GM21367 (cell line): ENCODE data around the gene GCDH.
A peak's percentile ranks its signal among the peaks of the same experiment; 100 is the strongest.

ENCODE experiments used
- ATAC-seq: cut with Tn5 transposase; IDR thresholded peaks from one replicate; pipeline ENCODE4 v1.9.1; 2021; ENCODE audit not compliant: unreplicated experiment

Gene GCDH

DNA sequence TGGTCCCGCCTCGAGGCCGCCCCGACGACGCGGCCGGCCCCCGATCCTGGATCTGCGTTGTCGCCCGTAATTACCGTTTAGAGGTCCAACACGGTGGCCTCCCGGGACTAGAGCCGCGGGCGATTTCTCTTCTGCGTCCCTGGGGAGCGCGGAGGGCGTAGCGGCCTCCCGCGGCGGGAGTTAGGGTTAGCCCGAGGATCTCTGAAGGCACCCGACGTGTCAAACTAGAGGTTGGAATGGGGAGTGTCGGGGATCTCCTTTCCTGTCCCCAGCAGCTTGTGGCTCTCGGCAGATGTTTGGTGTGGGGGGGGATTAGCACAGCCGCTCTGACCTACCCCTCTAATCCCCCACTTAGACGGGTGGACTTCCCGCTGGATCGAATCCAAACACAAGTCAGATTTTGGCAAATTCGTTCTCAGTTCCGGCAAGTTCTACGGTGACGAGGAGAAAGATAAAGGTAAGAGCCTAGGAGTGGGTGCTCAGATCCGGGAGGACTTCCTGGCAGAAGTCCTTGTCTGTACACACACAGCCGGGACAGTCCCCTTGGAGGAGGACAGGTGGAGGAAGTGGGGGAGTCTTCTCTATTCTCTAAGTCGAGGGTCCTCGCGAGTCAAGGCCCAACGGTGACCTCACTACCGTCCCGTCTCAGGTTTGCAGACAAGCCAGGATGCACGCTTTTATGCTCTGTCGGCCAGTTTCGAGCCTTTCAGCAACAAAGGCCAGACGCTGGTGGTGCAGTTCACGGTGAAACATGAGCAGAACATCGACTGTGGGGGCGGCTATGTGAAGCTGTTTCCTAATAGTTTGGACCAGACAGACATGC, 48.0 kb downstream of the GCDH start:
- ATAC-seq = peak; percentile 2

DNA sequence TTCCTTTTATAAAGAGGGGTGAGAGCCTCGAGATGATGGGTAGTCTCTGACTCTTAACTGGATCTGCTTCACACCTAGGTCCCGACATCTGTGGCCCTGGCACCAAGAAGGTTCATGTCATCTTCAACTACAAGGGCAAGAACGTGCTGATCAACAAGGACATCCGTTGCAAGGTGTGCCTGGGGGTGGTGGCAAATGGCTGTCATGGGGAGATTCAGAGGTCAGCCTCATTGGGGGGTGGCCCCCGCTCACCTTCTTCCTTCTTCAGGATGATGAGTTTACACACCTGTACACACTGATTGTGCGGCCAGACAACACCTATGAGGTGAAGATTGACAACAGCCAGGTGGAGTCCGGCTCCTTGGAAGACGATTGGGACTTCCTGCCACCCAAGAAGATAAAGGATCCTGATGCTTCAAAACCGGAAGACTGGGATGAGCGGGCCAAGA, 49.0 kb downstream of the GCDH start:
- no peak for ATAC-seq

DNA sequence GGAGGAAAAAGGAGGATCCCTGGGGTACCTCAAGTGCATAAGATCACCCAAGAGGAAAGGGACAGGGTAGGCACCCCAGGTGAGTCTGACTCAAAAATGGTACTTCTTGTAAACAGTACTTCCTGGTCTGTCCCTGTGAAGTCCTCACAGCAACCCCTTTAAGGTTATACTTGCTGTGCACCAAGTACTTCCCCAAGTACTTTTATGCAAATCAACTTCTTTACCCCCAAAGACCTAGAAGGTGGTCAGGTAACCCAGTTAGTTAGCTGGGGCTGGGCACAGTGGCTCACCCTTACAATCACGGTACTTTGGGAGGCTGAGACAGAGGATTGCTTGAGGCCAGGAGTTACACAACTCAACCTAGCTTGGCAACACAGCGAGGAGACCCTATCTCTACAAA, 49.9 kb downstream of the GCDH start:
- no peak for ATAC-seq

DNA sequence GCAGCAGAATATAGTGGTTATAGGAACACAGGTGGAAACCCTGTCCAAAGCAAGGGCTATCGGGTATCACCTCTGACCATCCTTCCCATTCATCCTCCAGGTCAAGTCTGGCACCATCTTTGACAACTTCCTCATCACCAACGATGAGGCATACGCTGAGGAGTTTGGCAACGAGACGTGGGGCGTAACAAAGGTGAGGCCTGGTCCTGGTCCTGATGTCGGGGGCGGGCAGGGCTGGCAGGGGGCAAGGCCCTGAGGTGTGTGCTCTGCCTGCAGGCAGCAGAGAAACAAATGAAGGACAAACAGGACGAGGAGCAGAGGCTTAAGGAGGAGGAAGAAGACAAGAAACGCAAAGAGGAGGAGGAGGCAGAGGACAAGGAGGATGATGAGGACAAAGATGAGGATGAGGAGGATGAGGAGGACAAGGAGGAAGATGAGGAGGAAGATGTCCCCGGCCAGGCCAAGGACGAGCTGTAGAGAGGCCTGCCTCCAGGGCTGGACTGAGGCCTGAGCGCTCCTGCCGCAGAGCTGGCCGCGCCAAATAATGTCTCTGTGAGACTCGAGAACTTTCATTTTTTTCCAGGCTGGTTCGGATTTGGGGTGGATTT, 52.6 kb downstream of the GCDH start:
- no peak for ATAC-seq

DNA sequence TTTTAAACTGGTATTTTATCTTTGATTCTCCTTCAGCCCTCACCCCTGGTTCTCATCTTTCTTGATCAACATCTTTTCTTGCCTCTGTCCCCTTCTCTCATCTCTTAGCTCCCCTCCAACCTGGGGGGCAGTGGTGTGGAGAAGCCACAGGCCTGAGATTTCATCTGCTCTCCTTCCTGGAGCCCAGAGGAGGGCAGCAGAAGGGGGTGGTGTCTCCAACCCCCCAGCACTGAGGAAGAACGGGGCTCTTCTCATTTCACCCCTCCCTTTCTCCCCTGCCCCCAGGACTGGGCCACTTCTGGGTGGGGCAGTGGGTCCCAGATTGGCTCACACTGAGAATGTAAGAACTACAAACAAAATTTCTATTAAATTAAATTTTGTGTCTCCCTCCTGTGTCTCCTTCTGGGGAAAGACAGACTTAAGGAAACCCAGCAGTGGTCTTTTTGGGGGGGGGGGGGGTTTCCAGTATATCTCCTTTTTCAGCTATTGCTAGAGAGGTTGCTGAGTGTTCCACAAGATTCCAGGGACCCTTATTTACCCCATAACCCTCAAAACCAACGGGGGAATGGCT, 53.2 kb downstream of the GCDH start:
- no peak for ATAC-seq

DNA sequence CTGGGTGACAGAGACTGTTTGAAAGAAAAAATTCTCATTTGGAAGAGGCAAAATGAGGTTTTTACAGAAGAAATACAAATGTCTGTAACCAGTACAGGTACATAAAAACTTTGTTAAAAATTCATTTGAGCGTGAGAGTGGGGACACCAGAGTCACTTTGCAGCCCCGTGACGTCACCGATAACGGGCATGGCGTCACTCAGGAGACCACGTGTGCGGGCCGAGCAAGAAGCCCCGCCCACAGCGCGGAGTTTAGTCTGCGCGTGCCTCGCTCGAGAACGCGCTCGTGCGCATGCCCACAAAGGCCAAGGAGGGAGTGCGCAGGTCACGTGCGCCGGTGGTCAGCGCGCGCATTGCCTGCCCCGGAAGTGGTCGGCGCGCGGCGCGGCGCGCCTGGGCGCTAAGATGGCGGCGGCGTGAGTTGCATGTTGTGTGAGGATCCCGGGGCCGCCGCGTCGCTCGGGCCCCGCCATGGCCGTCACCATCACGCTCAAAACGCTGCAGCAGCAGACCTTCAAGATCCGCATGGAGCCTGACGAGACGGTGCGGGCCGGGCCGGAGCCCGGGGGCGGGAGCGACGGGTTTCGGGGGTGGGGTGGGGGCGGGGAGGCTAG, 54.6 kb downstream of the GCDH start, which contains the start of gene RAD23A:
Gene RAD23A, plus strand, starts transcription at position 384 of the 613 bp plus-strand sequence. Its CDS starts 87 bp downstream, at position 471.
- ATAC-seq = peak; percentile 53

DNA sequence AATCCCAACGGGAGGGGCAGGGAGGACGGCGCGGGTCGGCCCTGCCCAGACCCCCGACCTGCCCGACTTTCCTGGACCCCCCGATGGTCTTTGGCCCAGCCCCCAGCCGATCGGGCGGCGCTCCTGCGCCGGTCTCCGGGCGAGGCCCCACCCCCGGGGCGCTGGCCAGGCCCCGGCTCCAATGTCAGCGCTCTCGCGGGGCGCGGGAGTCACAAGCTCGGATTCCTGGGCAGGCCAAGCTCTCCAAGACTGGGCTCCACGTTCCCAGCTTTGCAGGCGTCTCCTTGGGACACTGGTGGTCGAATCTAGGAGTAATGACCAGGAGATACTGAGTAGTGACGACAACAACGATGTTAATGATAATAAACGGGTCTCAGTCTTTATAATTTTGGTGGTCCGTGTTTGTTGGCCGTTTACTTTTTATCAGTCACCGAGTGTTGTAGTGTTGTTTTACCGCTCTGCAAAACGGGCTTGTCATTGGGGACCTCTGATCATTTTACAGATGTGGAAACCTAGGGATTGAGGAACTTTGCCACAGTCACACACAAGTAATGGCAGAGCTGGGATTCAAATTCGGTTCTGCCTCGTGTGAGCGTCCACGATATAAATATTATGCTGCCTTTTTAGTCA, 55.2 kb downstream of the GCDH start:
- peak; percentile 23 for ATAC-seq

DNA sequence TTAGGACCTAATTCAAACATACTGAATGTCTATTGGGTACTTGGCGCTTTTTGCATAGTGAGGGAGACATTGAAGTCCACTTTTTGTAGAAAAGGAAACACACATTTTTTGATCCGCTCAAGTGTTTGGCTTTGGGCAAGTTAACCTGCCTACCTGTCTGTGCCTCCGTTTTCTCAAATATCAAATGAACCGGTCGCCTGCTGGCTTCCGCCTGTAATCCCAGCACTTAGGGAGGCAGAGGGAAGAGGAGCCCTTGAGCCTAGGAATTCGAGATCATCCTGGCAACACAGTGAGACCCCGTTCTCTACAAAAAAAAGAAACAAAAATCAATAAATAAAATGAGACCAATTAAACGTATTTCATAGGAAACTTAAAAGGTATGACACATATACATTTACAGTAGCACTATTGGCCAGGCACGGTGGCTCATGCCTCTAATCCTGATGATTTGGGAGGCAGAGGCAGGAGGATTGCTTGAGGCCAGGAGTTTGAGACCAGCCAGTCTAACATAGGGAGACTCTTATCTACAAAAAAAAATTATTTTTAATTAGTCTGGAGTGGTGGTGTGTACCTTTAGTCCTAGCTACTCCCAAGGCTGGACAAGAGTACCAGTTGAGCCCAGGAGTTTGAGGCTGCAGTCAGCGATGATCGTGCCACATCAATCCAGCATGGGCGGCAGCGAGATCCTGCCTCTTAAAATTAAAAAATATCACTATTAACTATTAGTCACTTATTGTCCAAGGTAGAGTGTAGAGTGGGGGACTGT, 56.0 kb downstream of the GCDH start:
- ATAC-seq = no peak

DNA sequence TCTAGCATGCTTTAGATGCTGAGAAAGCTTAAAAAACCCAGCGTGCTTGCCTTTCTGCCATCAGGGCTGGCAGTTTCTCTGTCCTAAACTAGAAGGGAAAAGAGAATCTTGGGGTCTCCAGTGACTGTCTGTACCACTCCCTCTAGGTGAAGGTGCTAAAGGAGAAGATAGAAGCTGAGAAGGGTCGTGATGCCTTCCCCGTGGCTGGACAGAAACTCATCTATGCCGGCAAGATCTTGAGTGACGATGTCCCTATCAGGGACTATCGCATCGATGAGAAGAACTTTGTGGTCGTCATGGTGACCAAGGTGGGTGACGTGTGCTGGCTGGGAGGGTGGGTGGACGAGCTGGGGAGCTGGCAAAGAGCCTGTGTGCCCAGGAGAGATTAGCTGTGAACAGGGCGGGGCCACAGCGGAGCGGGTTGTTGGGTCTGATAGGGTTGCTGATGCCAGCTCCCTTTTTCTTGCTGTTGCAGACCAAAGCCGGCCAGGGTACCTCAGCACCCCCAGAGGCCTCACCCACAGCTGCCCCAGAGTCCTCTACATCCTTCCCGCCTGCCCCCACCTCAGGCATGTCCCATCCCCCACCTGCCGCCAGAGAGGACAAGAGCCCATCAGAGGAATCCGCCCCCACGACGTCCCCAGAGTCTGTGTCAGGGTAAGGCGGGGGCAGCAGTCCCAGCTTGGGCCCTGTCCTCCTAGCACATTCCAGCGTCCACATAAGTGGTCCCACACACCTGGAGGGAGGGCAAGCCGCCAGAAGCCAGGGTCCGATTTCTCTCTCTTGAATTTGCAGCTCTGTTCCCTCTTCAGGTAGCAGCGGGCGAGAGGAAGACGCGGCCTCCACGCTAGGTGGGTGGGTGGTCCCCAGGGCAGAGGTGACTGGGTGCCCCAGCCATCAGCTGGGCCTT, 57.0 kb downstream of the GCDH start:
- ATAC-seq = no peak

DNA sequence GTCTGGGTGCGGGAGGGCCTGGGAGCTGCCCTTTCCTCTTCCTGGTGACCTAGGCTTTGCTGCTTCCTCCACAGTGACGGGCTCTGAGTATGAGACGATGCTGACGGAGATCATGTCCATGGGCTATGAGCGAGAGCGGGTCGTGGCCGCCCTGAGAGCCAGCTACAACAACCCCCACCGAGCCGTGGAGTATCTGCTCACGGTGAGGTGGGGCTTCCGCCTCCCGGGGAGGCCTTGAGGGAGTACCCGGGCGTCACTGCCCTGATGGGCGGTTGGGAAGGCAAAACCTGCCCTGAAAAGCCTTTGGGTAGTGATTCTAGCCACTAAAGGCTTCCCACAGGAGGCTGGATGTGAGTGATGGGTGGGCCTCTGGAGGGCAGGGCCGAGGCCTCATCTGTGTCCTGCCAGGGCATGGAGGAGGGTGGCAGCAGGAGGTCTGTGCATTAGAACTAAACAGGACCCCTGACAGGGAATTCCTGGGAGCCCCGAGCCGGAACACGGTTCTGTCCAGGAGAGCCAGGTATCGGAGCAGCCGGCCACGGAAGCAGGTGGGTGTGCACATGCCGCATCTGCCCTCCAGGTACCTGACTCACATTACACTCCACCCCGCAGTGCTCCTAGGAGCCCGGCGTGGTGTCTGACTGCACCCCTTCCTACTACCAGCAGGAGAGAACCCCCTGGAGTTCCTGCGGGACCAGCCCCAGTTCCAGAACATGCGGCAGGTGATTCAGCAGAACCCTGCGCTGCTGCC, 57.8 kb downstream of the GCDH start:
- ATAC-seq = no peak
